GM18907 (cell line): Measurements from ENCODE around the gene SCAI.

Source experiments
- ATAC-seq: cut with Tn5 transposase; IDR thresholded peaks from one replicate; pipeline ENCODE4 v1.9.1; 2021; ENCODE audit warnings: mild to moderate bottlenecking, moderate library complexity; ENCODE audit not compliant: unreplicated experiment

Gene SCAI

DNA sequence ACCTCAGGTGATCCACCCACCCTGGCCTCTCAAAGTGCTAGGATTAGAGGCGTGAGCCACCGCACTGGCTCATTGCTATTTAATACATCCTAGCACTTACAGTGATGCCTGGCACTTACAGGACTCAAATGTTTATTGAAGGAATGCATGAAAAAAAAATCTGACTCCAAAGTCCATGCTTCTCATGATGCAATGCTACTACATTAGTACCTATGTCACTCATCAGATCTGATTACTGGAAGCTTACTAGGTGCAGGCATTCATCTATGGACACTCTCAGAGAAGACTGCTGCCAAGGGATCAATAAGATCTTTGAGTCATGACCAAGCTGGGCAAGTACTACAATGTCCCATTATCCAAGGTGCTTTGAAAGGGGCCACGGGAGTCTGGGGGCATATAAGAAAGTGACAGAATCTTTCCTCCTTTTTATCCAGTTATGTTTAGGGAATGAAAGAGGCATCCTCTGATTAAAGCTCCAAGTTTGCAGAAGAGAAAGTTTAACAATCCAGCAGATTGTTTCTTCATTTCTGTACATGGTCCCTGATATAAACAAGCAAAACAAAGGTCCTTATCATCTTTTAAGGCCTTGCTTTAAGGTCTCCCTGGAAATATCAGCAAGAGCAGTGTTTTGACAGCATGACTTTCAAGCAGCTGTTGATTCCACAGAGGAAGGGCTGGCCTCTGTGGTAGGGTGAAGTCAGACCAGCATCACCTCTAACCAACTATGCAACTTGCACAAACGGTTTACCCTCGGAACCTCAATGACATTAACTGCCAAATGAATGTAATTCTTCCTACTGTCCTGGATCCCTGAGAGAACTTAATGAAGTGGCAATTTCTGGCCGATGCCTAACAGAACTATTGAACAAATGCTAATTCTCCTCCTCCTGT, 245.5 kb downstream of the SCAI start:
- no peak for ATAC-seq

DNA sequence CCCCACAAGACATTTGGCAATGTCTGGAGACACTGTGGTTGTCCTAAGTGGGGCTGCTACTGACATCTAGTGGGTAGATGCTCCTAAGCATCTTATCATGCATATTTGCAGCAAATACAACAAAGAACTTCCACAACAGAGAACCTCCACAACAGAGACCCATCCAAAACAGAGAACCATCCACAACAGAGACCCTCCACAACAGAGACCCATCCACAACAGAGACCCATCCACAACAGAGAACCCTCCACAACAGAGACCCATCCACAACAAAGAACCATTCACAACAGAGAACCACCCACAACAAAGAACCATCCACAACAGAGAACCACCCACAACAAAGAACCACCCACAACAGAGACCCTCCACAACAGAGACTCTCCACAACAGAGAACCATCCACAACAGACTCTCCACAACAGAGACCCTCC, 248.6 kb downstream of the SCAI start:
- no peak for ATAC-seq

DNA sequence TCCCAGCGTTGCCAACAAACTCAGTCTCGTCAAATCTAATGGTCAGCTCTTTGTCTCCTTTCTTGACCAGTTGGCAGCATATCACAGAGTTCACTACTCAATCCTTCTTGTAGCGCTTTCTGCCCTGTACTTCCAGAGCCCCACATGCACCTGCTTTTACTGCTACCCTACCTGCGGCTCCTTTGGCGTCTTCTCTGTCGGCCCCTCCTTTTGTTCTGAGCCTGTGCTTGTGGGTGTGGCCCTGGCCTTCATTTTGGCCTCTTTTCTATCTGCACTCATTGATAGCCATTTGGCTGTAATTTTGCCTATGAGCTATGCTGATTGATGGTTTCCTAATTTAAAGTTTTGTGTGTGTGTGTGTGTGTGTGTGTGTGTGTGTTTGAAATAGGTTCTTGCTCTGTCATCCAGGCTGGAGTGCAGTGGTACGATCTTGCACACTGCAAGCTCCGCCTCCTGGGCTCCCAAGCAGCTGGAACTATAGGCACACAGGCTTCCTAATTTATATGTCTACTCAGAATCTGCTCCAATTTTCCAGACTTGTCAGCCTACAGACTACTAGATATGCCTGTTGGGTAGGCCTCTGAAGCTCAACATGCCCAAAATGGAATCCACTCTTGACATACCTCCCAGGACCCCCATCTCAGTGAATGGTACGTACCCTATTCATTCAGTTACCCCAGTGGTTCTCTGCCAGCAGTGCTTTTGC, 249.1 kb downstream of the SCAI start:
- no peak for ATAC-seq
